Measurements from ENCODE around the gene SLU7. TPM values are rescaled to one million over a fixed set of nuclear protein-coding genes. Genes with fewer than 3 reads are reported as not detected.

The SLU7 gene
- polyA plus RNA-seq, 1 donor from 2014 or later: 82.2 TPM

GRCh38 chr5:160379511-160379910 is 39.4 kb downstream of the SLU7 start:
- Histone ChIP-seq H3K27me3 (ENCODE audit: insufficient read depth, low read depth, low read length) (no peaks in the 10 kb centered on the region), H3K36me3 (ENCODE audit: insufficient read depth, low read length) (no peaks in the 10 kb centered on the region), H3K27ac (ENCODE audit: low read length) (no peak overlapping the region), H3K79me2 (replicated peaks; ENCODE audit: insufficient read depth, low read length) (no peaks in the 10 kb centered on the region), H3F3A (ENCODE audit: insufficient read depth, low read length, poor library complexity, severe bottlenecking) (no peaks in the 10 kb centered on the region), H3K9me3 (ENCODE audit: low read length) (no peaks in the 10 kb centered on the region), H3K4me3 (ENCODE audit: low read length) (no peak overlapping the region), H3K9me2 (ENCODE audit: insufficient read depth, low read length) (no peaks in the 10 kb centered on the region), H3K4me2 (ENCODE audit: low read length) (no peak overlapping the region), H2AFZ (ENCODE audit: low read depth, low read length) (no peak overlapping the region), H4K20me1 (ENCODE audit: insufficient read depth) (no peaks in the 10 kb centered on the region), H3K9ac (ENCODE audit: low read length) (no peak overlapping the region)
- no peak for TF ChIP-seq EP300 (conservative IDR thresholded peaks at IDR 0.05; ENCODE audit: poor library complexity, severe bottlenecking)

- H3K9me3 ChIP-seq (ENCODE audit: low read length): no peaks in the 10 kb centered on the region
- no peaks in the 10 kb centered on the region for H3K79me2 ChIP-seq (replicated peaks; ENCODE audit: insufficient read depth, low read length)
- no peak overlapping the region for H3K4me2 ChIP-seq (ENCODE audit: low read length)
- H3K27me3 ChIP-seq (ENCODE audit: insufficient read depth, low read depth, low read length): no peaks in the 10 kb centered on the region
- H3F3A ChIP-seq (ENCODE audit: insufficient read depth, low read length, poor library complexity, severe bottlenecking): no peaks in the 10 kb centered on the region
- no peak overlapping the region for H3K9ac ChIP-seq (ENCODE audit: low read length)
- TF ChIP-seq POLR2AphosphoS5 (IDR thresholded peaks at IDR 0.05) (no peak), SMC3 (conservative IDR thresholded peaks at IDR 0.05; ENCODE audit: poor library complexity) (no peak), MXI1 (conservative IDR thresholded peaks at IDR 0.05; ENCODE audit: poor library complexity, severe bottlenecking) (no peak), EP300 (conservative IDR thresholded peaks at IDR 0.05; ENCODE audit: poor library complexity, severe bottlenecking) (no peak), REST (IDR thresholded peaks at IDR 0.05; ENCODE audit: borderline replicate concordance) (no peak), EZH2 (IDR thresholded peaks at IDR 0.05; ENCODE audit: borderline replicate concordance, insufficient read depth, low read length, poor library complexity, severe bottlenecking) (no peak), RAD21 (conservative IDR thresholded peaks at IDR 0.05) (no peak), TAF1 (IDR thresholded peaks at IDR 0.05; ENCODE audit: low read depth) (no peak), CTCF (IDR thresholded peaks at IDR 0.05; ENCODE audit: poor library complexity, severe bottlenecking) (no peak)
- H3K36me3 ChIP-seq (ENCODE audit: insufficient read depth, low read length): no peaks in the 10 kb centered on the region
- H3K4me3 ChIP-seq (ENCODE audit: low read length): no peak overlapping the region
- H3K27ac ChIP-seq (ENCODE audit: low read length): no peak overlapping the region
- no peaks in the 10 kb centered on the region for H3K9me2 ChIP-seq (ENCODE audit: insufficient read depth, low read length)
- no peaks in the 10 kb centered on the region for H4K20me1 ChIP-seq (ENCODE audit: insufficient read depth)
- H2AFZ ChIP-seq (ENCODE audit: low read depth, low read length): no peak overlapping the region
These were observed 40.6 kb downstream of the SLU7 start for GRCh38 chr5:160378330-160378729.

DNA sequence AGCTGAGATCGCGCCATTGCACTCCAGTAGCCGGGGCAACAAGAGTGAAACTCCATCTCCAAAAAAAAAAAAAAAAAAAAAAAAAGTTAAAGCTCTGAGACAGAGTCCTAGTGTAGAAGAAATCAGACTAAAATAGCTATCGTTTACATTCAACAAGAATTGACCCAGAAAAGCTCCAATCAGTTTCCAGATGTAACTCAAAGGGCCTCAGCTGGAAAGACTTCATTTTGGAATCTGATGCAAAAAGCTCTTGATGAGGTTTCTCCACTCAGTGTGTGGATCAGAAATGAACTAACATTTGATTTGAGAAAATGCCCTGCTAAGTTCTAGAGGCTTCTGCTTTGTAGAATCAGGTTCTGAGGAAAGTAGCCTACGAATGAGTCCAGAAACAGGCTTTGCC is 41.2 kb downstream of the SLU7 start:
- Histone ChIP-seq H2AFZ (ENCODE audit: low read depth, low read length) (no peak overlapping the region), H3K27ac (ENCODE audit: low read length) (no peak overlapping the region)

More for the DNA sequence above, 41.2 kb downstream of the SLU7 start:
- H3K9me3 ChIP-seq (ENCODE audit: low read length): no peaks in the 10 kb centered on the region
- no peak for TF ChIP-seq EP300 (conservative IDR thresholded peaks at IDR 0.05; ENCODE audit: poor library complexity, severe bottlenecking)
- TF ChIP-seq RAD21 (conservative IDR thresholded peaks at IDR 0.05): no peak
- no peak for TF ChIP-seq SMC3 (conservative IDR thresholded peaks at IDR 0.05; ENCODE audit: poor library complexity)
- no peak for TF ChIP-seq REST (IDR thresholded peaks at IDR 0.05; ENCODE audit: borderline replicate concordance)
- TF ChIP-seq MXI1 (conservative IDR thresholded peaks at IDR 0.05; ENCODE audit: poor library complexity, severe bottlenecking): no peak
- TF ChIP-seq EZH2 (IDR thresholded peaks at IDR 0.05; ENCODE audit: borderline replicate concordance, insufficient read depth, low read length, poor library complexity, severe bottlenecking): no peak
- H3K4me2 ChIP-seq (ENCODE audit: low read length): no peak overlapping the region
- H3K79me2 ChIP-seq (replicated peaks; ENCODE audit: insufficient read depth, low read length): no peaks in the 10 kb centered on the region
- no peaks in the 10 kb centered on the region for H4K20me1 ChIP-seq (ENCODE audit: insufficient read depth)
- H3K4me3 ChIP-seq (ENCODE audit: low read length): no peak overlapping the region
- H3F3A ChIP-seq (ENCODE audit: insufficient read depth, low read length, poor library complexity, severe bottlenecking): no peaks in the 10 kb centered on the region
- no peaks in the 10 kb centered on the region for H3K36me3 ChIP-seq (ENCODE audit: insufficient read depth, low read length)
- no peak overlapping the region for H3K9ac ChIP-seq (ENCODE audit: low read length)
- no peaks in the 10 kb centered on the region for H3K9me2 ChIP-seq (ENCODE audit: insufficient read depth, low read length)
- H3K27me3 ChIP-seq (ENCODE audit: insufficient read depth, low read depth, low read length): no peaks in the 10 kb centered on the region
